ENCODE data around the gene RABL6. TPM values are rescaled to one million over a fixed set of nuclear protein-coding genes. Genes with fewer than 3 reads are reported as not detected.
A peak's percentile ranks its signal among the peaks of the same experiment; 100 is the strongest.

The RABL6 gene
- total RNA-seq, 3 donors from 2014 or later (not counting 1 experiment from before 2014, with no cell fraction given), result 72.7 to 82.5 (median 75.9) TPM

DNA sequence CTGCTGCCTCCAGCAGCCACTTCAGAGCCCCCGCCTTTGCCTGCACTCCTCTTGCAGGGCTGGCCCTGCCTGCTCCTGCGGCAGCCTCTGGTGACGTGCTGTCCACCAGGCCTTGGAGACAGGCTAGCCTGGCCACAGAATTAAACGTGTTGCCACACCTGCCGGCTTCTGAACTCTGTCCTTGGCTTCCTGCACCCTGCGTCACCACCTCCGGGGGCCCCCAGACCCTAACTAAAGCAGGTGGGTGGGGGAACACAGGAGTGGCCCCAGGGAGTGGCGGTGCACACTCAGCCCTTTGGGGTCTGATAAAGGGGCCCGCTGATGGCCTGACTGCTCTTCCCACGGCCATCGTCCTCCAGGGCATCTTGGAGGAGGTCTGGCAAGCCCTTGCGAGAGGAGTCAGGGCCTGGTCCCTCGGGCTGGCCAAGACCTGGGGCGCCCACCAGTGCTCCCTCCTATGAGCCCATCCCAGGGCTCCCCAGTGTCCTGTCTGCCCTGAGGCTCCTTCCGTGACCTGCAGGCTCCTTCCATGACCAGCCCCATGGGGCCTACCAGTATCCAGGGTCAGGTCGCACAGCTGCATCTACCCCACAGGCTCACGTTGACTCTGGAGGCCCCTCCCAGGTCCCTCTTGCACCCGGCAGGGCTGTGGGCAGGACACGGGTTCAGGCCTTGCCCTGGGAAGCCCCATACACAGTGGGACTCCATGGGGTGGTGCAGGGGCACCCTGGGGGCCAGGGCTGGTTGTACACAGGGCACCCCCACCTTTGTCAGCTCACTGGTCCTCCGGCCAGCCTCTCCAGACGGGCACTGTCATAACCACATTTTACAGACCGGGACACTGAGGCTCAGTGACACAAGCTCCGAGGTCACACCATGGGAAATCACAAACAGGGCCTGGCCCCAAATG lies 43.4 kb downstream of the RABL6 start:
- peaks cover 33% of the 10 kb centered on the region for H3K4me1 ChIP-seq (ENCODE audit: control insufficient read depth, insufficient read depth, low read length)
- H3K27me3 ChIP-seq (ENCODE audit: control insufficient read depth, insufficient read depth, low read length), result no peaks in the 10 kb centered on the region
- Mint-ChIP-seq H3K4me1 (peaks cover 8 to 27% of the 10 kb centered on the region in 2 donors), H3K36me3 (no peaks in the 10 kb centered on the region), H3K27ac (peak overlapping the region in 1 of 2 donors; percentile 88), H3K4me3 (peak overlapping the region; percentile 55), H3K27me3 (ENCODE audit: low read depth in 2 of 2) (no peaks in the 10 kb centered on the region), H3K9me3 (no peaks in the 10 kb centered on the region)
- WGBS (ENCODE audit: insufficient coverage), result 92% methylated on average over 23 of the region's 23 CpGs
- intact Hi-C loops (cut with micrococcal nuclease), result no loop called here
- ATAC-seq, result no peak
- H3K9me3 ChIP-seq (ENCODE audit: control insufficient read depth, insufficient read depth, low read length), result no peaks in the 10 kb centered on the region
- TF ChIP-seq CTCF (IDR thresholded peaks at IDR 0.05), result no peak
- H3K27ac ChIP-seq (ENCODE audit: low read length), result no peak overlapping the region
- H3K4me3 ChIP-seq (ENCODE audit: low read length), result no peak overlapping the region
- DNase-seq, result no peak
- H3K36me3 ChIP-seq (ENCODE audit: control insufficient read depth, insufficient read depth, low read length), result peaks cover 3% of the 10 kb centered on the region

- H3K27ac Mint-ChIP-seq, result peak within 1 kb of the TSS in 1 of 2 donors; percentile 88
- no peaks in the 10 kb centered on the region for H3K9me3 Mint-ChIP-seq
- no peak for TF ChIP-seq CTCF (IDR thresholded peaks at IDR 0.05)
- Histone ChIP-seq H3K9me3 (ENCODE audit: control insufficient read depth, insufficient read depth, low read length) (no peaks in the 10 kb centered on the region), H3K4me3 (ENCODE audit: low read length) (no peak within 1 kb of the TSS), H3K4me1 (ENCODE audit: control insufficient read depth, insufficient read depth, low read length) (peaks cover 34% of the 10 kb centered on the region), H3K36me3 (ENCODE audit: control insufficient read depth, insufficient read depth, low read length) (peaks cover 3% of the 10 kb centered on the region), H3K27ac (ENCODE audit: low read length) (no peak within 1 kb of the TSS), H3K27me3 (ENCODE audit: control insufficient read depth, insufficient read depth, low read length) (no peaks in the 10 kb centered on the region)
- peak within 1 kb of the TSS; percentile 55 for H3K4me3 Mint-ChIP-seq
- no peaks in the 10 kb centered on the region for H3K27me3 Mint-ChIP-seq (ENCODE audit: low read depth in 2 of 2)
- peaks cover 8 to 21% of the 10 kb centered on the region in 2 donors for H3K4me1 Mint-ChIP-seq
- WGBS (ENCODE audit: insufficient coverage), result 92% methylated on average over 23 of the region's 23 CpGs
- ATAC-seq, result no peak
- no peak for DNase-seq
- no peaks in the 10 kb centered on the region for H3K36me3 Mint-ChIP-seq
- intact Hi-C loops (cut with micrococcal nuclease), result no loop called here
Measured at GRCh38 chr9:136851941-136852663, 44.4 kb downstream of the RABL6 start, which contains the start of gene MAMDC4. Gene MAMDC4, plus strand, starts transcription at chr9:136852346. Its CDS starts 71 bp downstream, at chr9:136852417.

GRCh38 chr9:136852664-136853595 lies 45.2 kb downstream of the RABL6 start:
- Histone ChIP-seq H3K4me1 (ENCODE audit: control insufficient read depth, insufficient read depth, low read length) (peaks cover 26% of the 10 kb centered on the region), H3K4me3 (ENCODE audit: low read length) (no peak overlapping the region), H3K36me3 (ENCODE audit: control insufficient read depth, insufficient read depth, low read length) (peaks cover 3% of the 10 kb centered on the region), H3K27ac (ENCODE audit: low read length) (no peak overlapping the region), H3K9me3 (ENCODE audit: control insufficient read depth, insufficient read depth, low read length) (no peaks in the 10 kb centered on the region), H3K27me3 (ENCODE audit: control insufficient read depth, insufficient read depth, low read length) (no peaks in the 10 kb centered on the region)
- no peaks in the 10 kb centered on the region for H3K9me3 Mint-ChIP-seq
- no peak for TF ChIP-seq CTCF (IDR thresholded peaks at IDR 0.05)
- no peaks in the 10 kb centered on the region for H3K27me3 Mint-ChIP-seq (ENCODE audit: low read depth in 2 of 2)
- no peaks in the 10 kb centered on the region for H3K36me3 Mint-ChIP-seq
- no peak for ATAC-seq
- H3K4me1 Mint-ChIP-seq, result peaks cover 3 to 13% of the 10 kb centered on the region in 2 donors
- no peak overlapping the region for H3K4me3 Mint-ChIP-seq
- H3K27ac Mint-ChIP-seq, result no peak overlapping the region
- WGBS (ENCODE audit: insufficient coverage), result 89% methylated on average over 29 of the region's 29 CpGs
- intact Hi-C loops (cut with micrococcal nuclease), result no loop called here
- no peak for DNase-seq
